GM19023 (cell line): ENCODE results near the gene ID1.

Experiments used
- ATAC-seq: cut with Tn5 transposase; IDR thresholded peaks from one replicate; pipeline ENCODE4 v1.9.1; 2021; ENCODE audit warnings: mild to moderate bottlenecking, moderate library complexity; ENCODE audit not compliant: unreplicated experiment

ID1 gene

GRCh38 chr20:31605031-31605901, at the start of gene ID1:
TSS of gene ID1 (plus strand) at chr20:31605289. CDS start at chr20:31605388, 99 bp downstream.
- peak; percentile 91 for ATAC-seq

DNA sequence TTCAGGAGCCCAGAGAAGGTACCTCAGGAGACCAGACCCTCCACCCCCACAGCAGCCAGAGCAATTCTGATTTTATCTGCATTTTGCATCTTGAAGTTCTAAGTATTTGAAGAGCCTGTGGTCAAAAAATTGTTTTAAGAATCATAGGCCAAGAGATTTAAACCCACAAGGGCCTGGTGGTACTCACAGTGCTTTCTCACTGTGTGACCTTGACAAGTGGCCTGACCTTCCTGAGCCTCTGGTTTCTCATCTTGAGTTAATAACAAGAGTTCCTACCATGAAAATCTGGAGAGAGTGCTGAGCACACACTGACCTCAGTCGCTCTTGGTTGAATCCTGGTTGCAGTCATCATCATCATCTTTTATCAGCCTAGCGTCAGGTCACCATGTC, 45.4 kb upstream of the ID1 start:
- peak; percentile 5 for ATAC-seq

DNA sequence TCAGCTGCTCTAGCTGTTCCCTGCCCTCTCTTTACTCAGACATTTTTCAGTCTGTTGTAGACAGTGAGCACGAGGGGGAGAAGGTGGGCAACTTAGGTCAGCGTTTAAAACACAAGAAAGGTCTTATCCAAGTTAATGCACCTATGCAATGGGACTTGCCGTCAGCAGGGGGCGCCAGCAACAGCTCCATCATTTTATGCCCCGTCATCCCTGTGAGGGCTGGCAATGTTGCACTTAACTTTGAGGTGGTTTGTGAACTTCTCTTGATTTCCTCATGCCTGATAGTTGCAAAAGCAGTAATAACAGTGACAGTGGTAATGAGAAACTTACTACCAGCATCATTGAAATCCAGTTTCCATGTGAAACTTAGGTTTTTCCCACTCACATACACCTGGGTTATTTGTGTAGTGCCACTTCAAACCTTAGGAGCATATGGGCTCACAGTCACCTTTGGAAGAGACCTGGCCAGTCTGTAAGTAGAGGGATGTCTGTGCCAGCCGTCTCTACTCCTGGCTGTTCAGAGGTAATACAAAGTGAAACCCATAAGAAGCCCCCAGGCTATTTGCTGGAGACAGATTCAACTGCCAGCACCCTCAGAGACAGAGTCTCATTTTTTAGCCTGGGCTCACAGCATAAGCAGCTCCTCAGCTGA, 44.9 kb upstream of the ID1 start:
- ATAC-seq: peak; percentile 54

DNA sequence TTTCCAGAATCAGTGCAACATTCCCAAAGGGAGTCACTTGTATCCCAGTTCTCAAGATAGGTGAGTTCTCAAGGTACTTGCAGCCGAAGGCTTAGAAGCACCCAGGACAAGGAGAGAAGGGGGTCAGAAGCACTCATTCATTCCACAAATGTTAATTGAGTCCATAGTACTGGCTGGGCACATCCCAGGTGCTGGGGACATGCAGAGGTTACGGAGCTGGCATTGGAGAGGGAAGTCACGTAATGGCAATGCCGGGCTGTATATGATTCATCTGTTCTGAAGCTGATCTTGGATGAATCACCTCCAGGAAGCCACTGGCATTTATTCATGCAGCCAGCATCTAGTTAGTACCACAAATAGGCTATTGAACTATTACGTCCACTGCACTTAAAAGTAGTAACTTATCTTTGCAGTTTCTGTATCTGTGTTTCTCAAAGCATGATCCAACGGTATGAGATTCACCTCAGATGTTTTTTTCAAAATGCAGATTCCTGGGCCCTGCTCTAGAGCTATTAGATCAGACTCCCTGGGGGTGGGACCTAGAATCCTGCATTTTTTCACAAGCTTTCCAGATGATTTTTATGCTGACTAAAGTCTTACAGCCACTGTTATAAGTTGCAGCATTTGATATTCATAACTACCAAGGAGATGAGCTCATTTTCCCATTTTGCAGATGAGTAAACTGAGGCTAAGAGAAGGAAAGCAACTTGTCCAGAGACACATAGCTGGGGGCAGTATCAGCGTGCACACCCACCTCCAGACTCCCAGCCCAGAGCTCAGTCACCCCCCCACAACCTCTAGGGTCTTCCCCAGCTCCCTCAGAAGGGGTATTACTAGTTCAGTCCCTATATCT, 44.1 kb upstream of the ID1 start:
- ATAC-seq: no peak

GRCh38 chr20:31562241-31562640, 42.8 kb upstream of the ID1 start:
- ATAC-seq: no peak

GRCh38 chr20:31564284-31564683, 40.8 kb upstream of the ID1 start:
- ATAC-seq: no peak

GRCh38 chr20:31565699-31566318, 39.3 kb upstream of the ID1 start:
- ATAC-seq: no peak

DNA sequence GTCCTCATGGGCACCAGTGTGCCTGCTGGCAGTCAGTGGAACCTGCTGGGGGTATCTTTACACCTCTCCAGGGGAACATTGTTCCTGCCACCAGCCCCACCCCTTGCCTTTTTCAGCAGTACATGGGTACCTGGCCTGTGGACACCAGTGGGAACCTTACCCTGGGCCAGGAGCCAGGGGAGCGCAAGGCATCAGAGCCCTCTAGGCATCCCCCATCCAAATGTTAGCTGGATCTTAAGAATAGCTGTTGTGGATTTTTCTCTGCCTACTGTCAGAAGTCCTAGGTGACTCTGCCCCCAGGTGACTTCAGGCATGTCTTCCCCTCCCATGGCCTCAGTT, 38.8 kb upstream of the ID1 start:
- no peak for ATAC-seq

- no peak for ATAC-seq
Measured at GRCh38 chr20:31566658-31567379, 38.3 kb upstream of the ID1 start.

DNA sequence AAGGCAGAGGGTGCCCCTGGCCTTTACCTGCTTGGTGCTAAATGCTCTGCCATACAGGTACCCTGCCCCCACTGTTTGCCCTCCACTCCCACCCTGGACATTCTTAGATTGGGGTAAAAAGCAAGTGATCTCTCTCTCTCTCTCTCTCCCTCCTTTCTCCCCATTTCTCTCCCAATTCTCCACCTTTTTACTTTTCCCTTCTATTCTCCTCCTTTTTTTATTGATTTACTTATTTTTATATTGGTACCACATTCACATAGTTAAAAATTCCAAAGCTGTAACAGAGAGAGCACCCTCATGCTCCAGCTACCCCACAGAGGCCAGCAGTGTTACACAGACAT, 37.7 kb upstream of the ID1 start:
- ATAC-seq: no peak

- ATAC-seq: no peak
Measured at GRCh38 chr20:31568041-31568731, 36.9 kb upstream of the ID1 start.

DNA sequence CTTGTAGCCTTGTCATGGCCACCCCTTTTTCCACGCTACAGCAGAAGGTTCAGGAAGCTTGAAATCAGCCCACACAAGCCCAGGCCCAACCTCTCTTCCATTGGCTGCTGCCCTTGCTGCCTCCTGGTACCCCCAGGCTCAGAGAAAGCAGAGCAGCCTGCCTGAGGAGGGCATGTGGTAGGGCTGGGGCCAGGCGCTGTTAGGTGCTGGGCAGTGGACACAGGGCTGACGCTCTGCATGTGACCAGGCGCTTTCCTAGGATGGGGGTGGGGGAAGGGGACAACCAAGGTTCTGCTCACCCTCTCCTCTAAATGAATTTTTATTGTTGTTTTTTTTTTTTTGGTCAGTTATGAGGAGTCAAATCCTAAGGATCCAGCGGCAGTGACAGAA, 36.3 kb upstream of the ID1 start:
- no peak for ATAC-seq

- no peak for ATAC-seq
Measured at GRCh38 chr20:31569163-31570020, 35.7 kb upstream of the ID1 start.

- ATAC-seq: no peak
Measured at GRCh38 chr20:31570021-31570463, 35.0 kb upstream of the ID1 start.

- no peak for ATAC-seq
Measured at GRCh38 chr20:31570735-31571617, 34.1 kb upstream of the ID1 start.

DNA sequence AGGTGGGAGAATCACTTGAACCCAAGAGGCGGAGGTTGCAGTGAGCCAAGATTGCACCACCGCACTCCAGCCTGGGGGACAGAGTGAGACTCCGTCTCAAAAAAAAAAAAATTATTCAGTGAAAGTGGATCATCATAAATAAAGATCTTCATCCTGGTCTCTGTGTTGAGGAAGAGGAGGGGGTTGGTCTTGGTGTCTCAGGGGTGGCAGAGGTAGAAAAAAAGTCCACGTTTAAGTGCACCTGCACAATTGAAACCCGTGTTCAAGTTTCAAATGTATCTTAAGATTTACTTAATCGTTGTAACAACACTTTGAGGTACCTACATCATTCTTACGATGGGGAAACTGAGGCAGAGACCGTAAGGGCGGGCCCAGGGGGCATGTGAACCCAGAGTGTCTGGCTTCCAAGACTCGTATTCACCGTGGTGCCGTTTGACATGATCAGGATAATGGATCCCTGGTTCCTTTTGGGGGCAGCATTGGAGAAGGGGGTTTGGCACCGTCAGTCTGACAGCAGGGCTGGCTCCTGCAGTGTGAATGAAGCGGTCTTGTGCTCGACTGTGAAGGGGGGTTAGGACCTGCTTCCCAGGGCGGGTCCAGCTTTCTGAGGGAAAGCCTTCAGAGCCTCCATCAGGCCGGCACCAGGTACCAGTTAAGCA, 32.9 kb upstream of the ID1 start:
- peak; percentile 2 for ATAC-seq
